ENCODE results near the gene ALDH1A3.

GRCh38 chr15:100875976-100876375 is 3.7 kb upstream of the ALDH1A3 start:
- TF ChIP-seq POLR2AphosphoS5 (IDR thresholded peaks at IDR 0.05) (no peak), CTCF (IDR thresholded peaks at IDR 0.05) (no peak)

Measured in suprapubic skin (tissue), 3 donors.